ENCODE measurements around the gene SERPINB1.

SERPINB1 gene

GRCh38 chr6:2790588-2791449, 50.8 kb downstream of the SERPINB1 start:
- DNase-seq, result peak; percentile 75

GRCh38 chr6:2786269-2786668, 55.4 kb downstream of the SERPINB1 start:
- DNase-seq, result no peak

GRCh38 chr6:2784930-2785329, 56.7 kb downstream of the SERPINB1 start:
- no peak for DNase-seq

- DNase-seq, result no peak
Observed at GRCh38 chr6:2784061-2784460, 57.6 kb downstream of the SERPINB1 start.

GRCh38 chr6:2783188-2783963, 58.3 kb downstream of the SERPINB1 start:
- no peak for DNase-seq

GRCh38 chr6:2782825-2783187, 58.9 kb downstream of the SERPINB1 start:
- DNase-seq, result no peak

- no peak for DNase-seq
Observed at GRCh38 chr6:2782356-2782708, 59.3 kb downstream of the SERPINB1 start.
